HS-5 (cell line): ENCODE data around the gene TMEM175.
"Not testable (repeated sequence)": the region's sequence is repeated elsewhere in the genome, so short reads cannot be mapped to it uniquely, and the experiment has no call there.

ENCODE experiments used
- DNase-seq: peaks from one replicate; pipeline ENCODE4 v3.0.0-alpha.2; 2012; ENCODE audit warnings: low read depth

The TMEM175 gene

GRCh38 chr4:970854-971520 is 38.7 kb downstream of the TMEM175 start:
- DNase-seq = no peak

- DNase-seq = no peak
These were observed 39.6 kb downstream of the TMEM175 start for GRCh38 chr4:971666-972500.

GRCh38 chr4:972651-973424 is 40.6 kb downstream of the TMEM175 start:
- no peak for DNase-seq

GRCh38 chr4:973431-974397 is 41.5 kb downstream of the TMEM175 start, which contains the start of gene DGKQ:
Gene DGKQ (minus strand): TSS chr4:973569. CDS start chr4:973482, 87 bp downstream.
- peak; percentile 19 for DNase-seq

GRCh38 chr4:974668-975067 is 42.4 kb downstream of the TMEM175 start:
- DNase-seq = no peak

GRCh38 chr4:976016-976415 is 43.8 kb downstream of the TMEM175 start:
- not testable (repeated sequence) for DNase-seq

- peak; percentile 34 for DNase-seq
These were observed 46.9 kb downstream of the TMEM175 start for GRCh38 chr4:978957-979701.

GRCh38 chr4:982291-982690 is 50.0 kb downstream of the TMEM175 start:
- no peak for DNase-seq

- DNase-seq = no peak
These were observed 50.6 kb downstream of the TMEM175 start for GRCh38 chr4:982814-983213.

GRCh38 chr4:984336-985054 is 52.2 kb downstream of the TMEM175 start:
- no peak for DNase-seq

- no peak for DNase-seq
These were observed 53.0 kb downstream of the TMEM175 start for GRCh38 chr4:985123-985830.

GRCh38 chr4:986428-986878 is 54.2 kb downstream of the TMEM175 start:
- no peak for DNase-seq

- DNase-seq = peak; percentile 73
These were observed 54.8 kb downstream of the TMEM175 start, which contains the start of gene IDUA for GRCh38 chr4:986879-987623. Gene IDUA (plus strand): TSS chr4:987044. CDS start chr4:987085, 41 bp downstream.

GRCh38 chr4:987624-988513 is 55.6 kb downstream of the TMEM175 start:
- DNase-seq = no peak

GRCh38 chr4:988726-989721 is 56.8 kb downstream of the TMEM175 start:
- no peak for DNase-seq
